ENCODE results near the gene FGF6. TPM values are rescaled to one million over a fixed set of nuclear protein-coding genes. Genes with fewer than 3 reads are reported as not detected.

Gene FGF6
- total and polyA plus RNA-seq, 2 of the 13 experiments (the other 11 are each of a cell fraction or from before 2014, with no cell fraction given), result not detected

- FAIRE-seq (no peak), ATAC-seq (no peak), DNase-seq (ENCODE audit: low spot score) (no peak)
- no TSS peak for BruUV-seq (replicated peaks)
- no peaks in the 10 kb centered on the region for H4K20me1 ChIP-seq (ENCODE audit: insufficient read depth, low read length)
- no peak overlapping the region for H3K4me2 ChIP-seq (ENCODE audit: low read depth, low read length)
- no peak for TF ChIP-seq ATM (IDR thresholded peaks at IDR 0.05; ENCODE audit: borderline replicate concordance)
- no peak for TF ChIP-seq AKAP8 (CRISPR knock-in tag; IDR thresholded peaks at IDR 0.05)
- TF ChIP-seq ZHX1 (CRISPR knock-in tag; IDR thresholded peaks at IDR 0.05; ENCODE audit: low read depth), result no peak
- TF ChIP-seq PCBP1 (IDR thresholded peaks at IDR 0.05; ENCODE audit: borderline replicate concordance, low read depth, low read length), result no peak
- TF ChIP-seq AGO1 (IDR thresholded peaks at IDR 0.05; ENCODE audit: low read depth, low read length, poor library complexity, severe bottlenecking), result no peak
- TF ChIP-seq IKZF1 (IDR thresholded peaks at IDR 0.05), result no peak
- TF ChIP-seq EZH2 (conservative IDR thresholded peaks at IDR 0.05; ENCODE audit: low read depth, low read length), result no peak
- TF ChIP-seq ZNF354B (CRISPR knock-in tag; IDR thresholded peaks at IDR 0.05), result no peak
- no peak for TF ChIP-seq ZNF572 (CRISPR knock-in tag; IDR thresholded peaks at IDR 0.05)
- 26% methylated on average over 6 of the region's 6 CpGs for WGBS (ENCODE audit: low lambda C conversion rate)
- H3K27ac ChIP-seq (ENCODE audit: extremely low read length, insufficient read depth, low read length), result no peak overlapping the region
- in situ Hi-C loops (cut with HindIII; ENCODE audit: extremely low pct_ligation_motif_present, low pct_unique_long_range_greater_than_20kb), result loop anchor here (5.0 to 10.0 kb wide), 2 partner anchors 105 to 113 kb away; no protein-coding TSS in a partner anchor
- H2AFZ ChIP-seq (ENCODE audit: low read length), result no peak overlapping the region
- POLR2A ChIA-PET, result no interaction called here
- no peak overlapping the region for H3K9ac ChIP-seq (ENCODE audit: insufficient read depth, low read depth, low read length)
- no peak overlapping the region for H3K4me3 ChIP-seq (replicated peaks in 1 of 3; ENCODE audit: insufficient read depth in 1 of 3, low read depth in 2 of 3, low read length in 3 of 3)
- H3K4me1 ChIP-seq (ENCODE audit: insufficient read depth, low read length), result no peaks in the 10 kb centered on the region
- H3K36me3 ChIP-seq (replicated peaks in 1 of 2; ENCODE audit: control insufficient read depth in 1 of 2, insufficient read depth in 2 of 2, low read length in 2 of 2), result no peaks in the 10 kb centered on the region
- intact Hi-C loops (cut with micrococcal nuclease; ENCODE audit: unreplicated experiment), result no loop called here
- CTCF ChIA-PET (ENCODE audit: low intra/inter-chr PET ratio, low total read pairs), result no interaction called here
- H3K9me3 ChIP-seq (ENCODE audit: low read length), result no peaks in the 10 kb centered on the region
- H3K27me3 ChIP-seq (ENCODE audit: control insufficient read depth in 1 of 2, insufficient read depth in 2 of 2, low read length in 2 of 2), result peaks cover 2 to 37% of the 10 kb centered on the region in 2 experiments; a peak in 4 of 5 replicates
- no peaks in the 10 kb centered on the region for H3K79me2 ChIP-seq (ENCODE audit: insufficient read depth, low read length)
Observed at GRCh38 chr12:4417455-4417854, 28.2 kb downstream of the FGF6 start.
